Suprapubic skin (tissue), 4 donors: ENCODE measurements around the gene NPIPA1.
"Not testable (repeated sequence)": the region's sequence is repeated elsewhere in the genome, so short reads cannot be mapped to it uniquely, and the experiment has no call there.

ENCODE experiments used
- CTCF ChIP-seq, 2 donors: fragments of 200-600 bp in 1 of 2; fragments of 450-650 bp in 1 of 2; sonication (generic) in 1 of 2; IDR thresholded peaks; one replicate each; pipeline ENCODE4 v1.5.1; 2016 to 2019; ENCODE audit warnings: antibody characterized with exemption in 2 of 2, mild to moderate bottlenecking in 1 of 2, moderate library complexity in 1 of 2
- EP300 ChIP-seq: sonication (generic); formaldehyde crosslinking; IDR thresholded peaks from one replicate; pipeline ENCODE4 v1.6.1; 2017; ENCODE audit warnings: antibody characterized with exemption
- POLR2A ChIP-seq, 2 donors: fragments of 450-650 bp; IDR thresholded peaks; one replicate each; pipeline ENCODE4 v1.6.1; 2017; ENCODE audit warnings: antibody characterized with exemption in 2 of 2, mild to moderate bottlenecking in 2 of 2, moderate library complexity in 2 of 2
- POLR2AphosphoS5 ChIP-seq, 3 donors: sonication (generic); formaldehyde crosslinking; IDR thresholded peaks; one replicate each; pipeline ENCODE4 v1.6.1; 2017; ENCODE audit warnings: antibody characterized with exemption in 3 of 3

- TF ChIP-seq CTCF (IDR thresholded peaks at IDR 0.05); EP300; POLR2A (IDR thresholded peaks at IDR 0.05); POLR2AphosphoS5 (IDR thresholded peaks at IDR 0.05): not testable (repeated sequence)
Observed at GRCh38 chr16:14929176-14929575, 8.1 kb upstream of the NPIPA1 start.
